NCI-H1092 treated with DMSO at 0.1 percent for 48 hours (cell line): ENCODE data around the gene CFAP251.
"Not testable (repeated sequence)": the region's sequence is repeated elsewhere in the genome, so short reads cannot be mapped to it uniquely, and the experiment has no call there.

Experiments
- DNase-seq: peaks from one replicate; lab custom pipeline; 2025; lab: John Stamatoyannopoulos, UW

CFAP251 gene

GRCh38 chr12:121980191-121980891 lies 61.9 kb downstream of the CFAP251 start:
- no peak for DNase-seq

- no peak for DNase-seq
These were observed 62.5 kb downstream of the CFAP251 start for GRCh38 chr12:121980892-121981272.

GRCh38 chr12:121981456-121981855 lies 63.1 kb downstream of the CFAP251 start:
- DNase-seq, result no peak

GRCh38 chr12:121982950-121983349 lies 64.6 kb downstream of the CFAP251 start:
- no peak for DNase-seq

GRCh38 chr12:121983536-121984210 lies 65.3 kb downstream of the CFAP251 start:
- DNase-seq, result no peak

- no peak for DNase-seq
These were observed 68.3 kb downstream of the CFAP251 start for GRCh38 chr12:121986489-121987245.

- not testable (repeated sequence) for DNase-seq
These were observed 70.1 kb downstream of the CFAP251 start for GRCh38 chr12:121988519-121988918.

GRCh38 chr12:121989276-121990113 lies 71.1 kb downstream of the CFAP251 start:
- DNase-seq, result no peak

- DNase-seq, result no peak
These were observed 71.8 kb downstream of the CFAP251 start for GRCh38 chr12:121990114-121990647.

GRCh38 chr12:121990692-121991603 lies 72.6 kb downstream of the CFAP251 start:
- DNase-seq, result no peak

- no peak for DNase-seq
These were observed 73.9 kb downstream of the CFAP251 start for GRCh38 chr12:121992059-121992879.

GRCh38 chr12:121996050-121996944 lies 77.9 kb downstream of the CFAP251 start:
- no peak for DNase-seq

- no peak for DNase-seq
These were observed 78.7 kb downstream of the CFAP251 start for GRCh38 chr12:121996945-121997612.

GRCh38 chr12:122001466-122002209 lies 83.2 kb downstream of the CFAP251 start:
- DNase-seq, result no peak

GRCh38 chr12:122003651-122004611 lies 85.5 kb downstream of the CFAP251 start:
- no peak for DNase-seq

GRCh38 chr12:122004633-122005071 lies 86.3 kb downstream of the CFAP251 start:
- DNase-seq, result no peak
